WTC11 (cell line): ENCODE measurements around the gene AKR1D1.

Experiments used
- ELF4 ChIP-seq: sonication (generic); formaldehyde crosslinking; IDR thresholded peaks from 2 replicates; pipeline ENCODE4 v1.8.1; 2022; ENCODE audit warnings: low read depth, mild to moderate bottlenecking, moderate library complexity, missing genetic modification reagents
- ETV6 ChIP-seq: sonication (generic); formaldehyde crosslinking; IDR thresholded peaks from 2 replicates; pipeline ENCODE4 v1.8.1; 2022; ENCODE audit warnings: mild to moderate bottlenecking, missing genetic modification reagents
- NFE2L1 ChIP-seq: sonication (generic); formaldehyde crosslinking; IDR thresholded peaks from 2 replicates; pipeline ENCODE4 v1.8.1; 2023; ENCODE audit warnings: missing genetic modification reagents
- ZNF138 ChIP-seq: sonication (generic); formaldehyde crosslinking; conservative IDR thresholded peaks from 2 replicates; pipeline ENCODE4 v1.8.1; 2022; ENCODE audit warnings: mild to moderate bottlenecking, moderate library complexity, missing genetic modification reagents
- ZNF263 ChIP-seq: sonication (generic); formaldehyde crosslinking; IDR thresholded peaks from 2 replicates; pipeline ENCODE4 v1.8.1; 2022; ENCODE audit warnings: low read depth, mild to moderate bottlenecking, moderate library complexity, missing genetic modification reagents
- TF ChIP-seq, protein P1 (sequence below): sonication (generic); formaldehyde crosslinking; IDR thresholded peaks from 2 replicates; pipeline ENCODE4 v1.8.1; 2023; ENCODE audit warnings: mild to moderate bottlenecking, moderate library complexity, missing genetic modification reagents
- TF ChIP-seq, protein P2 (sequence below): fragments of 200-600 bp; IDR thresholded peaks from 2 replicates; pipeline ENCODE4 v1.8.0; 2022; ENCODE audit warnings: antibody characterized with exemption

DNA sequence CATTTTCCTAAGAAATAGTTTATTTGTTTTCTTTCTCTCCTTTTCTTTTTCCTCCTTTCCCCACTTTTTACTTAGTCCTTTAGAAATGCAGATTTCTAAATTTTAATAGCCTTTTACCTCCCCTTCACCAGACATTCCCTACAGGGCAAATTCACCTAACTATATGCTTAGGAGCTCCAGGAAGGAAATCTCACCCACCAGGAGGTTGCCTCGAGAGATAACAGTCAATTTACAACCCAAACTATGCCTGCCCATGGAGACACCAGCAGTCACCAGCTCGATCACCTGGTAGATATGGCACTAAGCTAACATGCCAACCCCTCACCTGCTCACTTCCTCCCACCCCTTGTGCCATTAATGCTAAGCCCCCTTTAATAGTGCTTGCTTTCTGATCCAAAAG is 49.2 kb upstream of the AKR1D1 start:
- TF ChIP-seq, protein P1, sequence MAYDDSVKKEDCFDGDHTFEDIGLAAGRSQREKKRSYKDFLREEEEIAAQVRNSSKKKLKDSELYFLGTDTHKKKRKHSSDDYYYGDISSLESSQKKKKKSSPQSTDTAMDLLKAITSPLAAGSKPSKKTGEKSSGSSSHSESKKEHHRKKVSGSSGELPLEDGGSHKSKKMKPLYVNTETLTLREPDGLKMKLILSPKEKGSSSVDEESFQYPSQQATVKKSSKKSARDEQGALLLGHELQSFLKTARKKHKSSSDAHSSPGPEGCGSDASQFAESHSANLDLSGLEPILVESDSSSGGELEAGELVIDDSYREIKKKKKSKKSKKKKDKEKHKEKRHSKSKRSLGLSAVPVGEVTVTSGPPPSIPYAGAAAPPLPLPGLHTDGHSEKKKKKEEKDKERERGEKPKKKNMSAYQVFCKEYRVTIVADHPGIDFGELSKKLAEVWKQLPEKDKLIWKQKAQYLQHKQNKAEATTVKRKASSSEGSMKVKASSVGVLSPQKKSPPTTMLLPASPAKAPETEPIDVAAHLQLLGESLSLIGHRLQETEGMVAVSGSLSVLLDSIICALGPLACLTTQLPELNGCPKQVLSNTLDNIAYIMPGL (CRISPR knock-in tag) = no peak
- no peak for TF ChIP-seq ELF4 (CRISPR knock-in tag)
- no peak for TF ChIP-seq ZNF263 (CRISPR knock-in tag)
- TF ChIP-seq, protein P2, sequence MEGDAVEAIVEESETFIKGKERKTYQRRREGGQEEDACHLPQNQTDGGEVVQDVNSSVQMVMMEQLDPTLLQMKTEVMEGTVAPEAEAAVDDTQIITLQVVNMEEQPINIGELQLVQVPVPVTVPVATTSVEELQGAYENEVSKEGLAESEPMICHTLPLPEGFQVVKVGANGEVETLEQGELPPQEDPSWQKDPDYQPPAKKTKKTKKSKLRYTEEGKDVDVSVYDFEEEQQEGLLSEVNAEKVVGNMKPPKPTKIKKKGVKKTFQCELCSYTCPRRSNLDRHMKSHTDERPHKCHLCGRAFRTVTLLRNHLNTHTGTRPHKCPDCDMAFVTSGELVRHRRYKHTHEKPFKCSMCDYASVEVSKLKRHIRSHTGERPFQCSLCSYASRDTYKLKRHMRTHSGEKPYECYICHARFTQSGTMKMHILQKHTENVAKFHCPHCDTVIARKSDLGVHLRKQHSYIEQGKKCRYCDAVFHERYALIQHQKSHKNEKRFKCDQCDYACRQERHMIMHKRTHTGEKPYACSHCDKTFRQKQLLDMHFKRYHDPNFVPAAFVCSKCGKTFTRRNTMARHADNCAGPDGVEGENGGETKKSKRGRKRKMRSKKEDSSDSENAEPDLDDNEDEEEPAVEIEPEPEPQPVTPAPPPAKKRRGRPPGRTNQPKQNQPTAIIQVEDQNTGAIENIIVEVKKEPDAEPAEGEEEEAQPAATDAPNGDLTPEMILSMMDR = no peak
- no peak for TF ChIP-seq ETV6 (CRISPR knock-in tag)
- TF ChIP-seq NFE2L1 (CRISPR knock-in tag) = no peak
- TF ChIP-seq ZNF138 (CRISPR knock-in tag) = no peak
